Neural progenitor cell (in vitro differentiated cells): ENCODE data around the gene SPOPL.

ENCODE experiments used
- CTCF ChIP-seq: fragments of 200-600 bp; sonication (generic); IDR thresholded peaks from 2 replicates; pipeline ENCODE4 v1.5.1; 2017; ENCODE audit warnings: antibody characterized with exemption, mild to moderate bottlenecking
- EZH2 ChIP-seq: fragments of 200-600 bp; sonication (generic); IDR thresholded peaks from 2 replicates; pipeline ENCODE4 v1.6.1; 2017; ENCODE audit warnings: antibody characterized with exemption, mild to moderate bottlenecking, moderate library complexity
- EZH2phosphoT487 ChIP-seq: fragments of 200-600 bp; sonication (generic); IDR thresholded peaks from 2 replicates; pipeline ENCODE4 v1.6.1; 2017; ENCODE audit warnings: antibody characterized with exemption

- TF ChIP-seq CTCF (no peak), EZH2phosphoT487 (no peak), EZH2 (no peak)
Measured at GRCh38 chr2:138579556-138579955, 78.0 kb downstream of the SPOPL start.
